Sciatic nerve (tissue), 1 donor: ENCODE data around the gene MYOZ1. TPM values are rescaled to one million over a fixed set of nuclear protein-coding genes. Genes with fewer than 3 reads are reported as not detected.

Source experiments
- total RNA-seq: library from RNA; stranded (reverse); fragmentation: NEBNext Ultra II Directional; extraction: Animal tissue kit (Norgen Biotek cat#: 25700); gene quantifications from one replicate; pipeline ENCODE4 v1.2.1, GENCODE V29; 2021
- donor health status: DM: no; HTN: no; CAD: no.

The MYOZ1 gene
- total RNA-seq, 1 donor from 2014 or later = 1.1 TPM

Other genes with a start within 250 kb of the MYOZ1 start
- 109 TPM for gene ANXA7, start 227.4 kb downstream of the MYOZ1 start, total RNA-seq
- gene MSS51, start 207.9 kb downstream of the MYOZ1 start, total RNA-seq = 5.2 TPM
- 63.1 TPM for gene PPP3CB, start 145.4 kb downstream of the MYOZ1 start, total RNA-seq
- 66.6 TPM for gene USP54, start 50.1 kb downstream of the MYOZ1 start, total RNA-seq
- not detected for gene SYNPO2L, start 14.6 kb upstream of the MYOZ1 start, total RNA-seq
- 14.4 TPM for gene AGAP5, start 56.6 kb upstream of the MYOZ1 start, total RNA-seq
- 53.6 TPM for gene SEC24C, start 102.9 kb upstream of the MYOZ1 start, total RNA-seq
- gene CHCHD1, start 140.6 kb upstream of the MYOZ1 start, total RNA-seq = 13.2 TPM
- 99.1 TPM for gene ZSWIM8, start 144.1 kb upstream of the MYOZ1 start, total RNA-seq
- gene NDST2, start 170.1 kb upstream of the MYOZ1 start, total RNA-seq = 32.9 TPM
- 30.5 TPM for gene CAMK2G, start 233.1 kb upstream of the MYOZ1 start, total RNA-seq